ENCODE data around the gene LCE1F.

The LCE1F gene

DNA sequence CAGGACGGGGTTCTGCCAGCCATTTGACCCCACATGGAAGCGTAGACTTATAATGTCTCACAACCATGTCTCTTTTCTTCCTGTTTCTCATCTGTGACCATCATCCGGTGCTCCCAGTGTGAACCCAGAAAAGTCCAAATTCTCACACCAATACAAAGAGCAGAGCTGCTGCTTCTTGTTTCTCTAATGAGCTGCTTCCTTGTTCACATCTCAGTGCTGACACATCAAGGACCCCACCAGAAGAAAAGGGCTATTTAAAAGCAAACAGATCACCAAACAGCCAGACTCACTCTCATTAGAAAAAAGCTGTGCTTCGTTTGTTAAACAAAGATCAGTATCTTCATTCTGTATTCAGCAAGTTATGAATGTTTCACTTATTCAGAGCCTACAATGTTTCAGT is 20.7 kb downstream of the LCE1F start:
- TF ChIP-seq JUND (IDR thresholded peaks at IDR 0.05; ENCODE audit: low read depth) = no peak
- in situ Hi-C loops (cut with HindIII; ENCODE audit: low pct_unique_long_range_greater_than_20kb, low sequenced_read_pairs) = no loop called here
- DNase-seq (ENCODE audit: low read depth in 1 of 2, low spot score in 1 of 2) = no peak

DNA sequence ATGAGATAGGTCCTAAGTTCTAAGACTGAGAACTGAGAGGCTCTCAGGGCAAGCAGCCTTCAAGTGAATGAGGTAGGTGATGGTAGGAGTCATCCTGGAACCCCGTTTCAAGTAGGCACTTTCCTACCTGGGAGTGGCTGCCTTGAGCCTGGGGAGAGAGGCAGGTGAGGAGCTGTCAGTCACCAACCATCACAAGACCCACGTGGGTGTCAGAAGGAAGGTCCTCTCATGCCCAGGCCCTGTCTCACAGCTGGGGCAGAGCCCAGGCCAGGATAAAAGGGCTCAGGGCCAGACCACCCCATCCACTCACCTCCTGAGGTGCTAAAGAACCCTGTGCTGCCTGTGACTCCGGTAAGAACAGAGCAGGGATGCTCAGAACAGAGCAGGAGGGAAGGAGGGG is 21.5 kb downstream of the LCE1F start, which contains the start of gene LCE1D:
LCE1D (plus strand) TSS at position 301 of the 400 bp plus-strand sequence. CDS start 1,074 bp downstream, outside the sequence.
- in situ Hi-C loops (cut with HindIII; ENCODE audit: low pct_unique_long_range_greater_than_20kb, low sequenced_read_pairs) = no loop called here
- TF ChIP-seq JUND (IDR thresholded peaks at IDR 0.05; ENCODE audit: low read depth) = no peak
- no peak for DNase-seq (ENCODE audit: low read depth in 1 of 2, low spot score in 1 of 2)

DNA sequence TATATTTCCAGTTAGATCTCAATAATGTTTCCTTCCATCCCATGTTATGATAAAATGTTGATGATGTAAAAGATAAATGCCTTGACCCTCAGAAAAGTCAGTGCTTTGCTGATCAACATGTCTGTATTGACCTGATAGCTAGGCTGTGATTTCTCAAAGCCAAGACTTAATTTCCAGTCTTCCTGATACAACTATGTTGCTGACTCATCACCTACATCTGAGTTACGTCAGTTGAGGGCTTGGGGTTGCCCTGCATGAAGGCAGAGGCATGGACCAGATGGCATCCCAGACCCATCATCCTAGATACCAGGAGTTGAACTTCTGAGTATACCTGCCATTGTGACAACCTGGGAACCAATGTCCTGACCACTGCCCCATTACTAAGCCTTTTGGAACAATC is 26.4 kb downstream of the LCE1F start:
- DNase-seq (ENCODE audit: low read depth in 1 of 2, low spot score in 1 of 2) = no peak
- in situ Hi-C loops (cut with HindIII; ENCODE audit: low pct_unique_long_range_greater_than_20kb, low sequenced_read_pairs) = no loop called here
- no peak for TF ChIP-seq JUND (IDR thresholded peaks at IDR 0.05; ENCODE audit: low read depth)

DNA sequence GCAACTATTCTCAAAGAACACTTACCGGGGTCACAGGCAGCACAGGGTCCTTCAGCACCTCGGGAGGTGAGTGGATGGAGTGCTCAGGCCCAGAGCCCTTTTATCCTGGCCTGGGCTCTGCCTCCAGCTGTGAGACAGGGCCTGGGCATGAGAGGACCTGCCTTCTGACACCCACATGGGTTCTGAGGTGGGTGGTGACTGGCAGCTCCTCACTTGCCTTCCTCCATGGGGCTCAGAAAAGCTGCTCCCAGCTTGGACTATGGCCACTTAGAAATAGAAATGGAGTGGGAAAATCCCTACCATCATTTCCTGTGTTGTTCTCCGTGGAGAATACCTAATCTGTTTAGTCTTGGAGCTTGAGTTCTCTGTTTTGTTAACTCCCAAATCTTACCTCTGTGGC is 31.6 kb downstream of the LCE1F start, which contains the start of gene LCE1C:
LCE1C (minus strand) TSS at position 76 of the 400 bp plus-strand sequence. CDS start 1,173 bp downstream, outside the sequence.
- in situ Hi-C loops (cut with HindIII; ENCODE audit: low pct_unique_long_range_greater_than_20kb, low sequenced_read_pairs) = no loop called here
- TF ChIP-seq JUND (IDR thresholded peaks at IDR 0.05; ENCODE audit: low read depth) = no peak
- DNase-seq (ENCODE audit: low read depth in 1 of 2, low spot score in 1 of 2) = no peak

DNA sequence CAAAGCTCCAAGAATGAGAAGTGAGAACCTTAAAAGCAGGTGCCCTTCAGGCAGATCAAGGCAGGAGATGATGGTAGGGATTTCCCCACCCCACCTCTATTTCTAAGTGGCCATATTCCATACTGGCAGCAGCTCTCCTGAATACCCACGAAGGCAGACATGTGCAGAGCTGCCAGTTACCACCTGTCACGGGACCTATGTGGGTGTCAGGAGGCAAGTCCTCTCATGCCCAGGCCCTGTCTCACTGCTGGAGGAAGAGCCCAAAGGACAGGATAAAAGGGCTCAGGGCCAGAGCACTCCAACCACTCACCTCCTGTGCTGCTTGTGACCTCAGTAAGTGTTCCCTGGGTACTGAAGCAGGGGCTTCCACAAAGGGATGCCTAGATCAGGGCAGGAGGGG is 36.1 kb downstream of the LCE1F start:
- in situ Hi-C loops (cut with HindIII; ENCODE audit: low pct_unique_long_range_greater_than_20kb, low sequenced_read_pairs) = no loop called here
- no peak for DNase-seq (ENCODE audit: low read depth in 1 of 2, low spot score in 1 of 2)
- TF ChIP-seq JUND (IDR thresholded peaks at IDR 0.05; ENCODE audit: low read depth) = no peak

DNA sequence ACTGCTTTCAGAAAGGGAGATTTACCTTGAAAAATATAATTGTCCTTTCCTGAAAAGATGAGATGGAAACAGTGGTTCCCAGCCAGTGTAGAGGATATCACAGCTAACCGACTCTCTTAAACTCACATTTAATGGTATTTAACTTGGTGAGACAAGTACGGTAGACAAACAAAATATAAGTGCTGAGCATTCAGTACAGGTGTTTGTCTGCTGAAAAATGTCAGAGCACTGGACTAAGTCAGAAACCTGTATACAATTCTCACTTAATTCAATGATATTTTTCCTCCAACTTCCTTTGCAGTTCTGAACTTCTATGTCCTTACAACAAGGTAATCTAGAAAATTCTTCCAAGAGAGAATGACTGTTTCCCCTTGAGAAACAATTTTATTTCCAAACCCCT is 36.7 kb downstream of the LCE1F start, which contains the start of gene LCE1B:
LCE1B (plus strand) TSS at position 301 of the 400 bp plus-strand sequence. CDS start 476 bp downstream, outside the sequence.
- TF ChIP-seq JUND (IDR thresholded peaks at IDR 0.05; ENCODE audit: low read depth) = no peak
- DNase-seq (ENCODE audit: low read depth in 1 of 2, low spot score in 1 of 2) = no peak
- in situ Hi-C loops (cut with HindIII; ENCODE audit: low pct_unique_long_range_greater_than_20kb, low sequenced_read_pairs) = no loop called here

DNA sequence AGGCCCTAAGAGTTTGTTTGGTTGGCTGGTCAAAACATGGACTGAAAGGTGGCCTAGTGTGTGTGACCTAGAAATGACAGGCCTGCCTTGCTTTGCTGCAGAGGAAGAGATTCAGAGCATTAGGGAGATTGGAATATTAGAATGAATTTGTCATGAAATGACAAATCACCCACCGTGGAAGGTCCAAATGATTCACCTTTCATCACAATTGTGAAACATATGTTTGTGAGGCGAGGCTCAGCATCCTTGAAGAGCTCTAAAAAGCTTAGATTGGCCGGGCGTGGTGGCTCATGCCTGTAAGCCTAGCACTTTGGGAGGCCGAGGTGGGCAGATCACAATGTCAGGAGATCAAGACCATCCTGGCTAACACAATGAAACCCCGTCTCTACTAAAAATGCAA is 42.4 kb downstream of the LCE1F start:
- TF ChIP-seq JUND (IDR thresholded peaks at IDR 0.05; ENCODE audit: low read depth) = no peak
- in situ Hi-C loops (cut with HindIII; ENCODE audit: low pct_unique_long_range_greater_than_20kb, low sequenced_read_pairs) = no loop called here
- DNase-seq (ENCODE audit: low read depth in 1 of 2, low spot score in 1 of 2) = no peak

DNA sequence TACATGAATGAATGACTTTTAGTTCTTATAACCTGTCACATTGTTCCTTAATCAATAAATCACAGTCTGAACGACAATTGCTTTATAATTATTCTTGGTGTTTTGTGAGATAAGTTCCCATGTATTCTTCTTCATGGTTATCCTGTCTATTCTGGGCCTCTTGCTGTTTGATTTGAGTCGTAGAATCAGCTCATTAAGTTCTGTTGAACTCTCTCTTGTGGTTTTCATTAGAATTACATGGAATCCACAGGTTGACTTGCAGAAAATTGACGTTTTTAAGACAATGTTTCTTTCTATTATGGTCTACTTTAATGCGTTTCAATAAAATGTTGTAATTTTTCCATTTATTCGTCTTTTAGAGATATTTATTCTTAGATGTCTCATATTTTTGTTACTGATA is 48.4 kb downstream of the LCE1F start:
- DNase-seq (ENCODE audit: low read depth in 1 of 2, low spot score in 1 of 2) = no peak
- in situ Hi-C loops (cut with HindIII; ENCODE audit: low pct_unique_long_range_greater_than_20kb, low sequenced_read_pairs) = no loop called here
- no peak for TF ChIP-seq JUND (IDR thresholded peaks at IDR 0.05; ENCODE audit: low read depth)

DNA sequence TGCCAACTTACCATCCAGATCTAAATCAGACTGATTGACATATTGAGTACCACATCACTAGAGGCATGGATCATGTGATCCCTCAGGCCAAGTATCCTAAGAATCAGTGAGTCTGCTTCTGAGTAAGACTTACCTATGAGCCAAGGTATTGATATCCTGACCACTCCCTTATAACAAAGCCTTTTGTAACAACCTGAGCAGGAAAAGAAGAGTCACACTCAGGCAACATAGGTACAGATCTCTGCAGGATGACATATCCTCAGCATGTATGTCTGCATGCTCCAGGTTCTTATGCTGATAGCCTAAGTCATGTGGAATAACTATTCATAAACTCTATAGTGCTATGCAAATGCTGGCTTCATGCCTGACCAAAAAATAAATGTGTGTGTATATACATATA is 50.0 kb downstream of the LCE1F start:
- no peak for TF ChIP-seq JUND (IDR thresholded peaks at IDR 0.05; ENCODE audit: low read depth)
- in situ Hi-C loops (cut with HindIII; ENCODE audit: low pct_unique_long_range_greater_than_20kb, low sequenced_read_pairs) = no loop called here
- DNase-seq (ENCODE audit: low read depth in 1 of 2, low spot score in 1 of 2) = no peak

Data from T47D (cell line).